Parathyroid adenoma (tissue), 2 donors: ENCODE data around the gene NNT.
A peak's percentile ranks its signal among the peaks of the same experiment; 100 is the strongest.
"Not testable (repeated sequence)": the region's sequence is repeated elsewhere in the genome, so short reads cannot be mapped to it uniquely, and the experiment has no call there.

Source experiments
- H2AFZ ChIP-seq: fragments of 300-600 bp; sonication (generic); one replicate; pipeline ENCODE4 v1.7.0; 2017; ENCODE audit warnings: antibody characterized with exemption, mild to moderate bottlenecking
- H3K27ac ChIP-seq: fragments of 300-600 bp; sonication (generic); one replicate; pipeline ENCODE4 v1.7.0; 2017
- H3K27me3 ChIP-seq: fragments of 300-600 bp; sonication (generic); one replicate; pipeline ENCODE4 v1.7.0; 2017; ENCODE audit warnings: low read length; ENCODE audit not compliant: control insufficient read depth, insufficient read depth
- H3K36me3 ChIP-seq: fragments of 300-600 bp; sonication (generic); one replicate; pipeline ENCODE4 v1.7.0; 2017; ENCODE audit warnings: low read length; ENCODE audit not compliant: control insufficient read depth, insufficient read depth
- H3K4me1 ChIP-seq: fragments of 300-600 bp; sonication (generic); one replicate; pipeline ENCODE4 v1.7.0; 2017; ENCODE audit warnings: control low read depth
- H3K4me2 ChIP-seq: fragments of 300-600 bp; sonication (generic); one replicate; pipeline ENCODE4 v1.7.0; 2017; ENCODE audit warnings: low read length
- H3K4me3 ChIP-seq: fragments of 300-600 bp; sonication (generic); one replicate; pipeline ENCODE4 v1.7.0; 2017; ENCODE audit warnings: low read depth, low read length
- H3K79me2 ChIP-seq: fragments of 300-600 bp; sonication (generic); one replicate; pipeline ENCODE4 v1.7.0; 2017; ENCODE audit warnings: control low read depth
- H3K9ac ChIP-seq: fragments of 300-600 bp; sonication (generic); one replicate; pipeline ENCODE4 v1.7.0; 2017; ENCODE audit warnings: mild to moderate bottlenecking
- H3K9me3 ChIP-seq: fragments of 300-600 bp; sonication (generic); one replicate; pipeline ENCODE4 v1.7.0; 2017; ENCODE audit warnings: low read length; ENCODE audit not compliant: control insufficient read depth
- CTCF ChIP-seq: fragments of 300-600 bp; sonication (generic); IDR thresholded peaks from one replicate; pipeline ENCODE4 v1.7.0; 2017; ENCODE audit warnings: antibody characterized with exemption, mild to moderate bottlenecking
- donor health status: primary hyperparathyroidism.

The NNT gene

GRCh38 chr5:43711496-43711895, 108.5 kb downstream of the NNT start:
- Histone ChIP-seq H3K4me3 (no peak overlapping the region), H3K9me3 (no peaks in the 10 kb centered on the region), H3K27me3 (no peaks in the 10 kb centered on the region), H3K9ac (no peak overlapping the region), H3K4me2 (no peak overlapping the region), H3K27ac (no peak overlapping the region), H3K79me2 (no peaks in the 10 kb centered on the region), H3K4me1 (no peaks in the 10 kb centered on the region), H3K36me3 (no peaks in the 10 kb centered on the region), H2AFZ (no peak overlapping the region)
- no peak for TF ChIP-seq CTCF

GRCh38 chr5:43712081-43712480, 109.1 kb downstream of the NNT start:
- Histone ChIP-seq H3K9me3 (no peaks in the 10 kb centered on the region), H3K27me3 (no peaks in the 10 kb centered on the region), H3K4me3 (no peak overlapping the region), H3K4me1 (no peaks in the 10 kb centered on the region), H3K4me2 (no peak overlapping the region), H3K79me2 (no peaks in the 10 kb centered on the region), H3K27ac (no peak overlapping the region), H2AFZ (no peak overlapping the region), H3K9ac (no peak overlapping the region), H3K36me3 (no peaks in the 10 kb centered on the region)
- TF ChIP-seq CTCF, result no peak

- not testable (repeated sequence) for H2AFZ ChIP-seq, H3K4me1 ChIP-seq, H3K9ac ChIP-seq, H3K4me2 ChIP-seq, H3K79me2 ChIP-seq, H3K27ac ChIP-seq, H3K4me3 ChIP-seq, H3K27me3 ChIP-seq, H3K36me3 ChIP-seq, H3K9me3 ChIP-seq
Measured at GRCh38 chr5:43719783-43720182, 116.8 kb downstream of the NNT start.

GRCh38 chr5:43728581-43728980, 125.6 kb downstream of the NNT start:
- Histone ChIP-seq H3K27me3 (no peaks in the 10 kb centered on the region), H3K79me2 (no peaks in the 10 kb centered on the region), H3K9ac (no peak overlapping the region), H3K9me3 (no peaks in the 10 kb centered on the region), H3K4me2 (no peak overlapping the region), H3K4me1 (peaks cover 5% of the 10 kb centered on the region), H3K36me3 (no peaks in the 10 kb centered on the region), H2AFZ (no peak overlapping the region), H3K4me3 (no peak overlapping the region), H3K27ac (no peak overlapping the region)
- TF ChIP-seq CTCF, result no peak

GRCh38 chr5:43729846-43730478, 127.0 kb downstream of the NNT start:
- no peak overlapping the region for H3K27ac ChIP-seq
- H2AFZ ChIP-seq, result no peak overlapping the region
- no peaks in the 10 kb centered on the region for H3K36me3 ChIP-seq
- no peak overlapping the region for H3K9ac ChIP-seq
- no peaks in the 10 kb centered on the region for H3K27me3 ChIP-seq
- no peaks in the 10 kb centered on the region for H3K79me2 ChIP-seq
- TF ChIP-seq CTCF, result peak; percentile 78
- H3K4me3 ChIP-seq, result no peak overlapping the region
- no peak overlapping the region for H3K4me2 ChIP-seq
- H3K4me1 ChIP-seq, result peaks cover 5% of the 10 kb centered on the region
- H3K9me3 ChIP-seq, result no peaks in the 10 kb centered on the region
